A549 (cell line): ENCODE measurements around the gene FCMR. TPM values are rescaled to one million over a fixed set of nuclear protein-coding genes. Genes with fewer than 3 reads are reported as not detected.

Experiments
- ATAC-seq, 2 experiments: fragments of 200-7000 bp in 1 of 2; fragments of >200 bp in 1 of 2; cut with Nextera tagmentation in 1 of 2; cut with Tn5 transposase in 1 of 2; 3 replicates each; pipeline versions ENCODE4 v1.8.0 to v1.9.1; 2018 to 2020; ENCODE audit warnings: mild to moderate bottlenecking in 1 of 2, moderate library complexity in 1 of 2
- CTCF ChIA-PET: fragments of 300-600 bp; sonication (Branson Sonifier 250); formaldehyde crosslinking; extraction: SDS; loops from one replicate; lab custom pipeline; 2021; ENCODE audit warnings: antibody characterized with exemption, inconsistent platforms; lab: Yijun Ruan, JAX
- POLR2A ChIA-PET: fragments of 350-600 bp; formaldehyde crosslinking; extraction: SDS; loops from one replicate; lab custom pipeline; 2021; ENCODE audit warnings: antibody characterized with exemption, inconsistent platforms; lab: Yijun Ruan, JAX
- DNase-seq, 2 experiments: peaks; one replicate each; pipeline versions ENCODE4 v3.0.0 to v3.0.0-alpha.2; 2011 to 2016; ENCODE audit warnings: low read depth in 1 of 2, low spot score in 1 of 2
- FAIRE-seq: peaks from 2 replicates; lab custom pipeline; 2011; peaks lifted over from hg19 to GRCh38; lab: Jason Lieb, UNC
- H3K27ac ChIP-seq, 2 experiments: fragments of >200 bp; sonication (Bioruptor Twin); formaldehyde crosslinking; 3 replicates each; pipeline ENCODE4 v1.5.1; 2016 to 2017
- H3K4me1 ChIP-seq: fragments of >200 bp; sonication (Bioruptor Twin); formaldehyde crosslinking; 3 replicates; pipeline ENCODE4 v1.6.1; 2016
- H3K4me2 ChIP-seq: fragments of >200 bp; sonication (Bioruptor Twin); formaldehyde crosslinking; 3 replicates; pipeline ENCODE4 v1.6.1; 2016
- H3K4me3 ChIP-seq: fragments of >200 bp; sonication (Bioruptor Twin); formaldehyde crosslinking; 3 replicates; pipeline ENCODE4 v1.5.1; 2016
- H3K9me3 ChIP-seq: fragments of >200 bp; sonication (Bioruptor Twin); formaldehyde crosslinking; 3 replicates; pipeline ENCODE4 v1.6.1; 2016
- BHLHE40 ChIP-seq: IDR thresholded peaks from 2 replicates; pipeline ENCODE4 v1.6.1; 2012; ENCODE audit warnings: low read depth, low read length, inconsistent platforms
- CBX8 ChIP-seq: fragments of 200-600 bp; sonication (generic); IDR thresholded peaks from 2 replicates; pipeline ENCODE4 v1.6.1; 2016
- CHD2 ChIP-seq: fragments of 150-350 bp; IDR thresholded peaks from 2 replicates; pipeline ENCODE4 v1.6.1; 2014; ENCODE audit warnings: low read length; ENCODE audit not compliant: partially characterized antibody
- CHD4 ChIP-seq: fragments of 200-600 bp; sonication (generic); IDR thresholded peaks from 2 replicates; pipeline ENCODE4 v1.6.1; 2016; ENCODE audit warnings: antibody characterized with exemption, mild to moderate bottlenecking, borderline replicate concordance
- EP300 ChIP-seq, 2 experiments: fragments of >200 bp; sonication (Bioruptor Twin); formaldehyde crosslinking; IDR thresholded peaks; 2 replicates in 1 of 2; 3 replicates in 1 of 2; pipeline ENCODE4 v1.6.1; 2016 to 2017
- HOXA7 ChIP-seq: fragments of 250-450 bp; sonication (Bioruptor Pico); IDR thresholded peaks from 2 replicates; pipeline ENCODE4 v1.5.0; 2020; ENCODE audit warnings: mild to moderate bottlenecking, moderate library complexity
- HOXB13 ChIP-seq: fragments of 250-450 bp; sonication (Bioruptor Pico); IDR thresholded peaks from 2 replicates; pipeline ENCODE4 v1.5.0; 2020; ENCODE audit warnings: low read depth, mild to moderate bottlenecking, moderate library complexity
- JUN ChIP-seq, 2 experiments: fragments of >200 bp; sonication (Bioruptor Twin); formaldehyde crosslinking; IDR thresholded peaks; 2 replicates in 1 of 2; 3 replicates in 1 of 2; pipeline ENCODE4 v1.6.1; 2016 to 2017
- JUNB ChIP-seq: fragments of >200 bp; sonication (Bioruptor Twin); formaldehyde crosslinking; IDR thresholded peaks from 2 replicates; pipeline ENCODE4 v1.6.1; 2016
- KDM5A ChIP-seq: fragments of 200-600 bp; sonication (generic); IDR thresholded peaks from 2 replicates; pipeline ENCODE4 v1.6.1; 2016; ENCODE audit warnings: antibody characterized with exemption, mild to moderate bottlenecking
- MAFK ChIP-seq: fragments of 450-650 bp; IDR thresholded peaks from 2 replicates; pipeline ENCODE4 v1.6.1; 2014; ENCODE audit not compliant: partially characterized antibody
- NFE2L2 ChIP-seq: fragments of 150-350 bp; conservative IDR thresholded peaks from 2 replicates; pipeline ENCODE4 v1.6.1; 2014; ENCODE audit warnings: low read length
- POLR2A ChIP-seq: IDR thresholded peaks from 2 replicates; pipeline ENCODE4 v1.6.1; 2012; ENCODE audit warnings: mild to moderate bottlenecking, low read length
- RCOR1 ChIP-seq: fragments of 150-350 bp; IDR thresholded peaks from 2 replicates; pipeline ENCODE4 v1.6.1; 2014; ENCODE audit warnings: antibody characterized with exemption, low read length, low read depth
- SMC3 ChIP-seq: fragments of >200 bp; sonication (Bioruptor Twin); formaldehyde crosslinking; IDR thresholded peaks from 3 replicates; pipeline ENCODE4 v1.6.1; 2018; ENCODE audit warnings: inconsistent platforms
- TFCP2L1 ChIP-seq: fragments of 250-450 bp; sonication (Bioruptor Pico); IDR thresholded peaks from 2 replicates; pipeline ENCODE4 v1.5.0; 2021; ENCODE audit warnings: mild to moderate bottlenecking
- ZFP36 ChIP-seq: fragments of 450-650 bp; IDR thresholded peaks from 2 replicates; pipeline ENCODE4 v1.6.1; 2014; ENCODE audit warnings: borderline replicate concordance; ENCODE audit not compliant: partially characterized antibody
- ZNF302 ChIP-seq: fragments of 250-450 bp; sonication (Bioruptor Pico); IDR thresholded peaks from 2 replicates; pipeline ENCODE4 v1.9.0; 2021; ENCODE audit warnings: inconsistent platforms, mild to moderate bottlenecking, moderate library complexity
- ZSCAN20 ChIP-seq: fragments of 250-450 bp; sonication (Bioruptor Pico); IDR thresholded peaks from 2 replicates; pipeline ENCODE4 v1.8.0; 2022; ENCODE audit warnings: mild to moderate bottlenecking, moderate library complexity
- WGBS: methylation state at CpG from one replicate; pipeline ENCODE4 v1.1.6; 2017; ENCODE audit errors: missing lambda C conversion rate; 5-methylcytosine and 5-hydroxymethylcytosine counted together
- polyA plus RNA-seq, 4 experiments: library from polyadenylated mRNA; depleted of rRNA in 3 of 4; stranded (reverse); fragments of >200 nt; fragmentation: RNase III in 1 of 4; extraction: RNeasy Plus Mini Kit Qiagen cat#74134 plus additional on column Dnase treatment in 1 of 4; gene quantifications; 2 replicates in 3 of 4; 3 replicates in 1 of 4; pipeline ENCODE4 v1.2.3, GENCODE V29; 2011 to 2017
- TF ChIP-seq, protein P1 (sequence below): fragments of 250-450 bp; sonication (Bioruptor Pico); IDR thresholded peaks from 2 replicates; pipeline ENCODE4 v1.5.0; 2021; ENCODE audit warnings: mild to moderate bottlenecking, moderate library complexity, borderline replicate concordance
- TF ChIP-seq, protein P2 (sequence below): fragments of 450-650 bp; IDR thresholded peaks from 2 replicates; pipeline ENCODE4 v1.6.1; 2014; ENCODE audit warnings: antibody characterized with exemption
- TF ChIP-seq, protein P3 (sequence below): IDR thresholded peaks from 2 replicates; pipeline ENCODE4 v1.6.1; 2012; ENCODE audit warnings: low read depth, borderline replicate concordance
- TF ChIP-seq, protein P4 (sequence below): IDR thresholded peaks from 2 replicates; pipeline ENCODE4 v1.6.1; 2012
- TF ChIP-seq, protein P5 (sequence below): fragments of >200 bp; sonication (Bioruptor Twin); formaldehyde crosslinking; IDR thresholded peaks from 3 replicates; pipeline ENCODE4 v1.6.1; 2016

Gene FCMR
- polyA plus RNA-seq, 2 of the 4 experiments (the other 2 are of a cell fraction) = 0.19 to 0.93 TPM

DNA sequence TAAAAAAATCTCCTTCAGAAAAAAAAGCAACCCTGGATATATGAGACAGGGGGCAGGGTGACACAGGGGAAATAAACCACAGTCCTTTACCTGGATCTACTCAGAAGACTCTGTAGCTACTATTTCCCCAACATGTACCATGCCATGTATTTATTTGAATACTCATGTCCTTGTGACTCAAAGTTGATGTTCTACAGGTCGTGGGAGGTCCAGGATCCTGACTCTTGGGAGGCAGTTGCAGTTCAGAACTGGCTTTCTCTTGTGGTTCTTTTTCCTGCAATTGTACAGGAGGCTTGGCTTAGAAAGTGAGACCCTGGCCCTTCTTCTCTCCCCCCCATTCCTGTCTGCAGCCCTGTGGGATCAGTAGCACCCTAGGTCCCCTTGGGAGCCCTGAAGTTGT is 30.3 kb downstream of the FCMR start:
- DNase-seq (no peak), ATAC-seq (no peak), FAIRE-seq (no peak)
- Histone ChIP-seq H3K4me1 (peaks cover 64% of the 10 kb centered on the region), H3K27ac (peak overlapping the region; percentile 51 to 76; a peak in 5 of 6 replicates), H3K9me3 (no peaks in the 10 kb centered on the region), H3K4me3 (no peak overlapping the region; the same call in 2 of the 3 replicates), H3K4me2 (peak overlapping the region; percentile 82)
- 0 out of 2 replicates have a peak, but pooled peaks have one; percentile 44 for TF ChIP-seq TFCP2L1
- no peak for TF ChIP-seq ZFP36
- POLR2A ChIA-PET = interaction anchor here (0.9 kb wide), 1 partner anchor 18 kb away, joined by 6 read pairs; no protein-coding TSS in a partner anchor
- WGBS = 31% methylated on average over 1 of the region's 1 CpG
- CTCF ChIA-PET = interaction anchor here (1.1 to 1.8 kb wide), 3 partner anchors 11 to 20 kb away, joined by 3 to 4 read pairs (median 3); no protein-coding TSS in a partner anchor

DNA sequence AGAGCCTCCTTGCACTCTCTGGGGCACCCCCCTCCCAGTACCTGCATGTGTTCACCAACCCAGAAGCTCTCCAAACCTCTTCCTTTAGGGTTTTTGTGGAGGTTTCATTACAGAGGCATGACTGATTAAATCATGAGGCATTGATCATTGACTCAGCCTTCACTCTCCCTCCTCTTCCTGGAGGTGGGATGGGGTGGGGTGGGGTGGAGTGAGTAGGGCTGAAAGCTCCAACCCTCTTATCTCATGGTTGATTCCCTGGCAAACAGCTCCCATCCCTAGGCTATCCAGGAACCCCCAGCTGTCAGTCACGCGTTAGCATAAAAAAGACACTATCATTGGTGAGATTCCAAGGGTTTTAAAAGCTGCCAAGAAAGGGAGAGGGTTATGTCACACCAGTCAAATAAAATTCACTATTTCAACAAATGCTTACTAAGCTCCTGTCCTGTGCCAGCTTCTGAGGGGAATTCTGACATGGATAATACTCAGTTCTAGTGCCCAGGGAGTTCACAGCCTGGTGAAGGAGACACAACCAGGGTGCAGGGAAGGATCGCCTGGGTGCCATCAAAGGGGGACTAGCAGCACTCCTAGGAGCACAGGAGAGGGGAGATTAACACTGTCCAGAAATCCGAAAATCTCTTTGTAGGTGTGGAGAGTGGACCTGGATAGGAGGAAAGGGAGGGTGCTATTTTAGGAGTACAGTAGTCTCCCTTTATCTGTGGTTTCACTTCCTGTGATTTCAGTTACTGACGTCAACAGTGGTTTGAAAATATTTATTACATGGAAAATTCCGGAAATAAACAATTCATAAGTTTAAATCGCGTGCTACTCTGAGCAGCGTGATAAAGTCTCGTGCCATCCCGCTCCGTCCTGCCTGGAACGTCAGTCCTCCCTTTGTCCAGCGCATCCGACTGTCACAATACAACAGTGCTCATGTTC is 31.3 kb downstream of the FCMR start:
- peak; percentile 77 to 79 for ATAC-seq
- CTCF ChIA-PET = interaction anchor here (0.8 to 1.3 kb wide), 5 partner anchors 8 to 401 kb away, joined by 3 to 4 read pairs (median 3); no protein-coding TSS in a partner anchor
- POLR2A ChIA-PET = interaction anchor here (0.9 kb wide), 1 partner anchor 19 kb away, joined by 6 read pairs; no protein-coding TSS in a partner anchor
- Histone ChIP-seq H3K27ac (peak overlapping the region; percentile 51 to 76), H3K4me3 (peak overlapping the region; percentile 22; the same call in 1 of the 3 replicates), H3K4me1 (peaks cover 56% of the 10 kb centered on the region), H3K4me2 (peak overlapping the region; percentile 82), H3K9me3 (no peaks in the 10 kb centered on the region)
- no peak for FAIRE-seq
- WGBS = 19% methylated on average over 15 of the region's 15 CpGs
- peak in 1 of 2 experiments; percentile 61 for DNase-seq
- TF ChIP-seq EP300 (IDR thresholded peaks at IDR 0.05) (peak in 1 of 2 experiments; percentile 43; a peak in 3 of 5 replicates), ZNF302 (CRISPR knock-in tag) (no peak), JUN (IDR thresholded peaks at IDR 0.05) (0 out of 5 replicates have a peak, but pooled peaks of 1 of the 2 experiments have one; percentile 25), BHLHE40 (peak; percentile 80), ZSCAN20 (CRISPR knock-in tag) (no peak), MAFK (peak; percentile 58), HOXB13 (CRISPR knock-in tag) (no peak), CHD4 (no peak), SMC3 (no peak), JUNB (0 out of 2 replicates have a peak, but pooled peaks have one; percentile 39)
- TF ChIP-seq, protein P1, sequence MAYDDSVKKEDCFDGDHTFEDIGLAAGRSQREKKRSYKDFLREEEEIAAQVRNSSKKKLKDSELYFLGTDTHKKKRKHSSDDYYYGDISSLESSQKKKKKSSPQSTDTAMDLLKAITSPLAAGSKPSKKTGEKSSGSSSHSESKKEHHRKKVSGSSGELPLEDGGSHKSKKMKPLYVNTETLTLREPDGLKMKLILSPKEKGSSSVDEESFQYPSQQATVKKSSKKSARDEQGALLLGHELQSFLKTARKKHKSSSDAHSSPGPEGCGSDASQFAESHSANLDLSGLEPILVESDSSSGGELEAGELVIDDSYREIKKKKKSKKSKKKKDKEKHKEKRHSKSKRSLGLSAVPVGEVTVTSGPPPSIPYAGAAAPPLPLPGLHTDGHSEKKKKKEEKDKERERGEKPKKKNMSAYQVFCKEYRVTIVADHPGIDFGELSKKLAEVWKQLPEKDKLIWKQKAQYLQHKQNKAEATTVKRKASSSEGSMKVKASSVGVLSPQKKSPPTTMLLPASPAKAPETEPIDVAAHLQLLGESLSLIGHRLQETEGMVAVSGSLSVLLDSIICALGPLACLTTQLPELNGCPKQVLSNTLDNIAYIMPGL (CRISPR knock-in tag) = no peak
- TF ChIP-seq, protein P2, sequence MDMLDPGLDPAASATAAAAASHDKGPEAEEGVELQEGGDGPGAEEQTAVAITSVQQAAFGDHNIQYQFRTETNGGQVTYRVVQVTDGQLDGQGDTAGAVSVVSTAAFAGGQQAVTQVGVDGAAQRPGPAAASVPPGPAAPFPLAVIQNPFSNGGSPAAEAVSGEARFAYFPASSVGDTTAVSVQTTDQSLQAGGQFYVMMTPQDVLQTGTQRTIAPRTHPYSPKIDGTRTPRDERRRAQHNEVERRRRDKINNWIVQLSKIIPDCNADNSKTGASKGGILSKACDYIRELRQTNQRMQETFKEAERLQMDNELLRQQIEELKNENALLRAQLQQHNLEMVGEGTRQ = no peak
- TF ChIP-seq, protein P3, sequence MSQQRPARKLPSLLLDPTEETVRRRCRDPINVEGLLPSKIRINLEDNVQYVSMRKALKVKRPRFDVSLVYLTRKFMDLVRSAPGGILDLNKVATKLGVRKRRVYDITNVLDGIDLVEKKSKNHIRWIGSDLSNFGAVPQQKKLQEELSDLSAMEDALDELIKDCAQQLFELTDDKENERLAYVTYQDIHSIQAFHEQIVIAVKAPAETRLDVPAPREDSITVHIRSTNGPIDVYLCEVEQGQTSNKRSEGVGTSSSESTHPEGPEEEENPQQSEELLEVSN = no peak

DNA sequence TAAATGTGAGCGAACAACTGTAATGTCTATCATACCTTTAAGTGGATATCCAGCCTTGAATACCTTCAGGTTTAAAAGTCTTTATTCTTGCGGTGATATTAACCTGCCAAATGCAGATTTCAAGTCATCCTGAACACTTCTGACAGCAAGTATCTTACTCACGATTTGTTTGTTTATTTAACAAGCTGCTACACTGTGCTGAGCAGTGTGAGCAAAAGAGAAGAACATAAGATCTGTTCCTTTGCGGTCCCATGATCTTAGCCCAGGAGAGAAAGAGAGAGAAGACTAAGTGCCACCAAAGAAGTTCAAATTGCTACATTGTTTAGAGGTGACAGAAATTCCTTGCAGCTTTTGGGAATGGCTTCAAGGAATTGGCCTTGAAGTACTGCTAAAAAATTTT is 34.0 kb downstream of the FCMR start:
- Histone ChIP-seq H3K4me1 (peaks cover 41% of the 10 kb centered on the region), H3K27ac (no peak overlapping the region)
- WGBS = 49% methylated on average over 4 of the region's 4 CpGs

More for the DNA sequence above, 34.0 kb downstream of the FCMR start:
- DNase-seq (no peak), FAIRE-seq (no peak), ATAC-seq (no peak)
- Histone ChIP-seq H3K9me3 (no peaks in the 10 kb centered on the region), H3K4me3 (no peak overlapping the region), H3K4me2 (no peak overlapping the region)
- ChIA-PET CTCF (interaction anchor here (0.6 to 1.7 kb wide), 3 partner anchors 21 to 26 kb away, joined by 4 to 5 read pairs (median 4); no protein-coding TSS in a partner anchor), POLR2A (no interaction called here)
- TF ChIP-seq HOXA7 = no peak
- no peak for TF ChIP-seq ZFP36
- TF ChIP-seq, protein P4, sequence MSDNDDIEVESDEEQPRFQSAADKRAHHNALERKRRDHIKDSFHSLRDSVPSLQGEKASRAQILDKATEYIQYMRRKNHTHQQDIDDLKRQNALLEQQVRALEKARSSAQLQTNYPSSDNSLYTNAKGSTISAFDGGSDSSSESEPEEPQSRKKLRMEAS = no peak
- TF ChIP-seq BHLHE40 = no peak
- TF ChIP-seq, protein P5, sequence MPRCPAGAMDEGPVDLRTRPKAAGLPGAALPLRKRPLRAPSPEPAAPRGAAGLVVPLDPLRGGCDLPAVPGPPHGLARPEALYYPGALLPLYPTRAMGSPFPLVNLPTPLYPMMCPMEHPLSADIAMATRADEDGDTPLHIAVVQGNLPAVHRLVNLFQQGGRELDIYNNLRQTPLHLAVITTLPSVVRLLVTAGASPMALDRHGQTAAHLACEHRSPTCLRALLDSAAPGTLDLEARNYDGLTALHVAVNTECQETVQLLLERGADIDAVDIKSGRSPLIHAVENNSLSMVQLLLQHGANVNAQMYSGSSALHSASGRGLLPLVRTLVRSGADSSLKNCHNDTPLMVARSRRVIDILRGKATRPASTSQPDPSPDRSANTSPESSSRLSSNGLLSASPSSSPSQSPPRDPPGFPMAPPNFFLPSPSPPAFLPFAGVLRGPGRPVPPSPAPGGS = no peak
- no peak for TF ChIP-seq KDM5A
- TF ChIP-seq POLR2A = no peak
- TF ChIP-seq RCOR1 = no peak
- TF ChIP-seq CHD2 = no peak
- no peak for TF ChIP-seq ZSCAN20 (CRISPR knock-in tag)
- no peak for TF ChIP-seq CBX8
- TF ChIP-seq NFE2L2 = no peak
